H1 (cell line): ENCODE measurements around the gene CDPF1. TPM values are rescaled to one million over a fixed set of nuclear protein-coding genes. Genes with fewer than 3 reads are reported as not detected.

ENCODE experiments used
- CTCF ChIA-PET: fragments of 300-600 bp; sonication (Branson Sonifier 250); formaldehyde crosslinking; loops from one replicate; lab custom pipeline; 2021; ENCODE audit not compliant: partially characterized antibody; lab: Charles Lee
- POLR2A ChIA-PET: fragments of 300-600 bp; sonication (Branson Sonifier 250); formaldehyde crosslinking; loops from one replicate; lab custom pipeline; 2021; ENCODE audit warnings: inconsistent platforms; ENCODE audit not compliant: partially characterized antibody; lab: Charles Lee
- DNase-seq, 2 experiments: peaks; one replicate each; pipeline versions ENCODE4 v3.0.0 to v3.0.0-alpha.2; 2010 to 2022; ENCODE audit warnings: low spot score in 2 of 2, low read depth in 1 of 2, mixed read lengths in 1 of 2
- FAIRE-seq: peaks from 2 replicates; lab custom pipeline; 2011; peaks lifted over from hg19 to GRCh38; lab: Jason Lieb, UNC
- H2AFZ ChIP-seq: 2 replicates; pipeline ENCODE4 v1.8.1; 2012; ENCODE audit warnings: low read length, inconsistent platforms
- H2AK5ac ChIP-seq: 2 replicates; pipeline ENCODE4 v1.6.1; 2013; ENCODE audit warnings: low read depth, low read length
- H2BK120ac ChIP-seq: replicated peaks from 2 replicates; pipeline ENCODE3; 2013; ENCODE audit warnings: low read depth, low read length, inconsistent platforms
- H2BK12ac ChIP-seq: 2 replicates; pipeline ENCODE4 v1.6.1; 2013; ENCODE audit warnings: low read depth, low read length
- H2BK15ac ChIP-seq: 2 replicates; pipeline ENCODE4 v1.6.1; 2013; ENCODE audit warnings: low read length
- H2BK20ac ChIP-seq: 2 replicates; pipeline ENCODE4 v1.6.1; 2013; ENCODE audit warnings: low read length
- H2BK5ac ChIP-seq: 2 replicates; pipeline ENCODE4 v1.6.1; 2013; ENCODE audit warnings: low read depth, low read length
- H3K14ac ChIP-seq: 2 replicates; pipeline ENCODE4 v1.6.1; 2013; ENCODE audit warnings: inconsistent platforms; ENCODE audit not compliant: insufficient read length
- H3K18ac ChIP-seq: 2 replicates; pipeline ENCODE4 v1.6.1; 2013; ENCODE audit warnings: low read length; ENCODE audit errors: extremely low read depth
- H3K23ac ChIP-seq: 2 replicates; pipeline ENCODE4 v1.6.1; 2013; ENCODE audit warnings: inconsistent platforms; ENCODE audit not compliant: insufficient read length
- H3K23me2 ChIP-seq: 2 replicates; pipeline ENCODE4 v1.6.1; 2013; ENCODE audit warnings: low read depth, low read length
- H3K27ac ChIP-seq: 2 replicates; pipeline ENCODE4 v1.6.1; 2011; ENCODE audit warnings: low read depth, low read length, inconsistent platforms
- H3K27me3 ChIP-seq, 4 experiments: replicated peaks in 1 of 4; 1 replicate in 1 of 4; 2 replicates in 3 of 4; pipeline versions ENCODE4 v1.6.1 to v1.8.1; 2011 to 2013; ENCODE audit warnings: low read length in 3 of 4, mild to moderate bottlenecking in 3 of 4, inconsistent platforms in 2 of 4, mixed read lengths in 2 of 4, moderate library complexity in 1 of 4; ENCODE audit not compliant: control insufficient read depth in 3 of 4, insufficient read depth in 3 of 4; ENCODE audit errors: extremely low read depth in 1 of 4
- H3K36me3 ChIP-seq, 4 experiments: 2 replicates each; pipeline versions ENCODE4 v1.6.1 to v1.8.1; 2011 to 2013; ENCODE audit warnings: mild to moderate bottlenecking in 4 of 4, low read length in 3 of 4, moderate library complexity in 2 of 4, control low read depth in 1 of 4, inconsistent platforms in 1 of 4; ENCODE audit not compliant: insufficient read depth in 4 of 4, control insufficient read depth in 2 of 4
- H3K4ac ChIP-seq: replicated peaks from 2 replicates; pipeline ENCODE3; 2013; ENCODE audit warnings: low read length, low read depth, mixed read lengths, inconsistent platforms; ENCODE audit not compliant: insufficient read length
- H3K4me1 ChIP-seq, 4 experiments: replicated peaks in 1 of 4; 1 replicate in 1 of 4; 2 replicates in 3 of 4; pipeline versions ENCODE4 v1.6.1 to v1.8.1; 2011 to 2013; ENCODE audit warnings: low read length in 3 of 4, inconsistent platforms in 2 of 4, mixed read lengths in 1 of 4; ENCODE audit not compliant: insufficient read depth in 4 of 4, control insufficient read depth in 3 of 4
- H3K4me2 ChIP-seq, 2 experiments: 2 replicates each; pipeline versions ENCODE4 v1.6.1 to v1.8.1; 2011 to 2013; ENCODE audit warnings: low read depth in 2 of 2, low read length in 2 of 2, control low read depth in 1 of 2, inconsistent platforms in 1 of 2, mild to moderate bottlenecking in 1 of 2; ENCODE audit not compliant: insufficient read depth in 1 of 2
- H3K4me3 ChIP-seq, 4 experiments: fragments of 200-600, 300-600 bp in 1 of 4; sonication (generic), shearing (Covaris generic), sonication (Bioruptor Twin) in 1 of 4; 2 replicates each; pipeline versions ENCODE4 v1.5.1 to v1.8.1; 2011 to 2016; ENCODE audit warnings: low read length in 4 of 4, low read depth in 3 of 4, control low read depth in 2 of 4, inconsistent platforms in 2 of 4, mild to moderate bottlenecking in 2 of 4, mixed read lengths in 1 of 4, moderate library complexity in 1 of 4; ENCODE audit not compliant: insufficient read depth in 2 of 4; ENCODE audit errors: extremely low read depth in 1 of 4
- H3K56ac ChIP-seq: replicated peaks from 2 replicates; pipeline ENCODE3; 2013; ENCODE audit warnings: low read depth, mild to moderate bottlenecking, mixed read lengths, low read length, inconsistent platforms; ENCODE audit not compliant: insufficient read length
- H3K79me1 ChIP-seq: 2 replicates; pipeline ENCODE4 v1.6.1; 2013; ENCODE audit warnings: low read depth, low read length, control low read depth
- H3K79me2 ChIP-seq, 2 experiments: 2 replicates each; pipeline versions ENCODE4 v1.6.1 to v1.8.1; 2012 to 2013; ENCODE audit warnings: low read length in 2 of 2, mild to moderate bottlenecking in 2 of 2, inconsistent platforms in 1 of 2; ENCODE audit not compliant: insufficient read depth in 2 of 2, control insufficient read depth in 1 of 2
- H3K9ac ChIP-seq, 4 experiments: replicated peaks in 1 of 4; 1 replicate in 1 of 4; 2 replicates in 3 of 4; pipeline versions ENCODE4 v1.6.1 to v1.8.1; 2011 to 2013; ENCODE audit warnings: low read depth in 3 of 4, low read length in 3 of 4, control low read depth in 2 of 4, mild to moderate bottlenecking in 2 of 4, moderate library complexity in 2 of 4, inconsistent platforms in 1 of 4; ENCODE audit errors: extremely low read depth in 1 of 4
- H3K9me3 ChIP-seq, 2 experiments: 2 replicates each; pipeline versions ENCODE4 v1.6.1 to v1.8.1; 2012 to 2013; ENCODE audit warnings: mild to moderate bottlenecking in 2 of 2, moderate library complexity in 2 of 2, control low read depth in 1 of 2, inconsistent platforms in 1 of 2, low read depth in 1 of 2, low read length in 1 of 2, mixed read lengths in 1 of 2; ENCODE audit not compliant: insufficient read depth in 2 of 2
- H4K20me1 ChIP-seq, 2 experiments: replicated peaks in 1 of 2; 2 replicates each; pipeline versions ENCODE3 to v1.8.1; 2011 to 2013; ENCODE audit warnings: inconsistent platforms in 2 of 2, low read length in 2 of 2, mild to moderate bottlenecking in 1 of 2; ENCODE audit not compliant: insufficient read depth in 2 of 2, control insufficient read depth in 1 of 2
- H4K5ac ChIP-seq: 2 replicates; pipeline ENCODE4 v1.6.1; 2013; ENCODE audit warnings: low read length, low read depth, mixed read lengths, inconsistent platforms; ENCODE audit not compliant: insufficient read length
- H4K8ac ChIP-seq: 2 replicates; pipeline ENCODE4 v1.8.0; 2013; ENCODE audit warnings: mild to moderate bottlenecking, moderate library complexity, low read length, inconsistent platforms; ENCODE audit not compliant: insufficient read depth; ENCODE audit errors: extremely low read depth
- H4K91ac ChIP-seq: replicated peaks from 2 replicates; pipeline ENCODE3; 2013; ENCODE audit warnings: low read length, mixed read lengths, inconsistent platforms; ENCODE audit not compliant: insufficient read length
- CEBPB ChIP-seq: IDR thresholded peaks from 2 replicates; pipeline ENCODE4 v1.6.1; 2012; ENCODE audit warnings: low read depth, low read length
- CHD1 ChIP-seq: IDR thresholded peaks from 2 replicates; pipeline ENCODE4 v1.6.1; 2012; ENCODE audit warnings: low read depth, low read length, improper control_type of control experiment
- CREB1 ChIP-seq: IDR thresholded peaks from 2 replicates; pipeline ENCODE4 v1.6.1; 2012; ENCODE audit warnings: inconsistent platforms
- EGR1 ChIP-seq: IDR thresholded peaks from 2 replicates; pipeline ENCODE4 v1.6.1; 2011; ENCODE audit warnings: low read depth, low read length, borderline replicate concordance
- GABPA ChIP-seq: IDR thresholded peaks from 2 replicates; pipeline ENCODE4 v1.6.1; 2011; ENCODE audit warnings: mild to moderate bottlenecking, low read length, moderate library complexity, borderline replicate concordance; ENCODE audit not compliant: insufficient read depth
- HDAC2 ChIP-seq, 2 experiments: fragments of 300-600 bp in 1 of 2; sonication (generic) in 1 of 2; IDR thresholded peaks; 2 replicates each; pipeline ENCODE4 v1.6.1; 2011 to 2012; ENCODE audit warnings: low read depth in 2 of 2, low read length in 2 of 2, mild to moderate bottlenecking in 2 of 2, moderate library complexity in 2 of 2, borderline replicate concordance in 1 of 2, inconsistent platforms in 1 of 2
- JUND ChIP-seq: IDR thresholded peaks from 2 replicates; pipeline ENCODE4 v1.6.1; 2011; ENCODE audit warnings: mild to moderate bottlenecking, improper control_type of control experiment, low read length
- MAFK ChIP-seq: IDR thresholded peaks from 2 replicates; pipeline ENCODE4 v1.6.1; 2012; ENCODE audit warnings: low read depth, mild to moderate bottlenecking, improper control_type of control experiment, low read length
- NANOG ChIP-seq: IDR thresholded peaks from 2 replicates; pipeline ENCODE4 v1.6.1; 2011; ENCODE audit warnings: low read length, low read depth, mild to moderate bottlenecking, inconsistent platforms; ENCODE audit not compliant: insufficient read depth, poor library complexity, severe bottlenecking
- POLR2AphosphoS5 ChIP-seq: IDR thresholded peaks from 2 replicates; pipeline ENCODE4 v1.6.1; 2011; ENCODE audit warnings: low read depth, low read length
- RFX5 ChIP-seq: IDR thresholded peaks from 2 replicates; pipeline ENCODE4 v1.6.1; 2011; ENCODE audit warnings: low read depth, low read length, improper control_type of control experiment, borderline replicate concordance
- SP1 ChIP-seq: IDR thresholded peaks from 2 replicates; pipeline ENCODE4 v1.6.1; 2011; ENCODE audit warnings: low read depth, low read length
- TCF12 ChIP-seq: IDR thresholded peaks from 2 replicates; pipeline ENCODE4 v1.6.1; 2011; ENCODE audit warnings: low read depth, mild to moderate bottlenecking, low read length
- YY1 ChIP-seq: IDR thresholded peaks from 2 replicates; pipeline ENCODE4 v1.6.1; 2011; ENCODE audit warnings: low read depth, mild to moderate bottlenecking, low read length
- WGBS, 2 experiments: shearing (Covaris generic) in 1 of 2; methylation state at CpG; one replicate each; pipeline versions ENCODE4 v1.1.6 to v1.1.7; 2013 to 2015; ENCODE audit warnings: low lambda C conversion rate in 2 of 2, mixed read lengths in 2 of 2, inconsistent platforms in 1 of 2, low coverage in 1 of 2, missing lambda C conversion rate in 1 of 2; ENCODE audit not compliant: insufficient replicate concordance in 2 of 2, insufficient coverage in 1 of 2, insufficient read length in 1 of 2; ENCODE audit errors: extremely low coverage in 1 of 2, missing lambda C conversion rate in 1 of 2; 5-methylcytosine and 5-hydroxymethylcytosine counted together
- polyA plus RNA-seq, 7 experiments: library from polyadenylated mRNA; depleted of rRNA in 3 of 7; stranded (reverse) in 5 of 7; unstranded in 2 of 7; fragments of >200 nt in 5 of 7; fragments of 200-250 nt in 2 of 7; gene quantifications; 1 replicate in 5 of 7; 2 replicates in 1 of 7; 4 replicates in 1 of 7; pipeline versions ENCODE4 v1.2.1 to v1.2.3, GENCODE V29; 2011 to 2013; ENCODE audit warnings: missing spikeins in 2 of 7, mixed read lengths in 2 of 7
- total RNA-seq: library from RNA; stranded (reverse); fragmentation: NEBNext Ultra II Directional; extraction: Animal tissue kit (Norgen Biotek cat#: 25700); gene quantifications from 2 replicates; pipeline ENCODE4 v1.2.1, GENCODE V29; 2021
- TF ChIP-seq, protein P1 (sequence below): IDR thresholded peaks from 2 replicates; pipeline ENCODE4 v1.6.1; 2011; ENCODE audit warnings: low read depth, mild to moderate bottlenecking, low read length; ENCODE audit not compliant: insufficient read depth

The CDPF1 gene
- total and polyA plus RNA-seq, 2 of the 8 experiments (the other 6 are each of a cell fraction or from before 2014, with no cell fraction given), result 9.7 to 13.7 TPM

DNA sequence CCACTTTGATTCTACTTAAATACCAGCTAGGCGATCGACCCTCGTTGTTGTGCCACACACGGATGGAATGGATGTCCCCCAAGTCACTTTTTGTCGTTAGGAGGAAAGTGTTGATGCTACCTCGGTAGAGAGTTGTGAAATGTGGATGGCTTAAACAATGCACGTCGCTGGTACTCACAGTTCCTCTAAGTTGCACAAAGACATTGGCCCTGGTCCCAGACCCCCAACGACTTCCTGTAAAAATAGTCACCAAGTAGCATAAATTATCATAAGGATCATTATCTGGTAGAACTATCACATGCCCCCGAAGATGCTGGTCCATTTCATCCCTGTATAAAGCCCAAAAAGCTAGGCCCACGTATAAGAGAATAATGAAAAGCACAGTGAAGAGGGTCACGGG lies 9.3 kb upstream of the CDPF1 start:
- H3K36me3 ChIP-seq, result no peaks in the 10 kb centered on the region
- no peaks in the 10 kb centered on the region for H3K79me1 ChIP-seq
- H2BK120ac ChIP-seq, result no peak overlapping the region
- H4K8ac ChIP-seq, result no peak overlapping the region
- H3K9me3 ChIP-seq, result peaks cover 0 to 4% of the 10 kb centered on the region in 2 experiments; a peak in 2 of 4 replicates
- H3K27me3 ChIP-seq, result peaks cover 18 to 58% (median 34%) of the 10 kb centered on the region in 4 experiments
- no peaks in the 10 kb centered on the region for H3K79me2 ChIP-seq
- H3K56ac ChIP-seq, result no peak overlapping the region
- H3K4me3 ChIP-seq, result no peak overlapping the region
- no peak overlapping the region for H3K4ac ChIP-seq
- no peaks in the 10 kb centered on the region for H4K20me1 ChIP-seq
- POLR2A ChIA-PET, result no interaction called here
- no peak overlapping the region for H3K27ac ChIP-seq
- H3K4me2 ChIP-seq, result no peak overlapping the region
- H3K9ac ChIP-seq, result no peak overlapping the region
- FAIRE-seq (no peak), DNase-seq (no peak)
- no peak overlapping the region for H2AK5ac ChIP-seq
- no peak overlapping the region for H2BK12ac ChIP-seq
- no peak overlapping the region for H2BK20ac ChIP-seq
- no peak overlapping the region for H4K5ac ChIP-seq
- no peak overlapping the region for H2BK5ac ChIP-seq
- no peak overlapping the region for H2AFZ ChIP-seq
- H2BK15ac ChIP-seq, result no peak overlapping the region
- CTCF ChIA-PET, result interaction anchor here (0.7 to 1.6 kb wide), 3 partner anchors 9 to 111 kb away, joined by 3 to 6 read pairs (median 3); partner anchors contain the start of gene CDPF1
- WGBS, 2 experiments, result 83% methylated on average over 12 of the region's 12 CpGs; no CpG with 5 or more reads in 1 of the 2 experiments
- no peak overlapping the region for H4K91ac ChIP-seq
- H3K4me1 ChIP-seq, result no peaks in the 10 kb centered on the region
- no peak overlapping the region for H3K18ac ChIP-seq
- no peak overlapping the region for H3K14ac ChIP-seq
- no peaks in the 10 kb centered on the region; the same call in 1 of the 2 replicates for H3K23me2 ChIP-seq
- no peak overlapping the region for H3K23ac ChIP-seq
- TF ChIP-seq TCF12, result no peak
- no peak for TF ChIP-seq SP1
- TF ChIP-seq GABPA, result no peak
- no peak for TF ChIP-seq JUND
- no peak for TF ChIP-seq NANOG
- TF ChIP-seq CHD1, result no peak
- TF ChIP-seq CEBPB, result no peak
- no peak for TF ChIP-seq POLR2AphosphoS5
- TF ChIP-seq, protein P1, sequence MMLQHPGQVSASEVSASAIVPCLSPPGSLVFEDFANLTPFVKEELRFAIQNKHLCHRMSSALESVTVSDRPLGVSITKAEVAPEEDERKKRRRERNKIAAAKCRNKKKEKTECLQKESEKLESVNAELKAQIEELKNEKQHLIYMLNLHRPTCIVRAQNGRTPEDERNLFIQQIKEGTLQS, result no peak
- TF ChIP-seq YY1, result no peak
- no peak for TF ChIP-seq CREB1
- TF ChIP-seq RFX5, result no peak
- no peak for TF ChIP-seq MAFK
- TF ChIP-seq EGR1, result no peak
- TF ChIP-seq HDAC2 (IDR thresholded peaks at IDR 0.05; ENCODE audit: borderline replicate concordance in 1 of 2, low read depth in 2 of 2, low read length in 2 of 2), result no peak
